ENCODE data around the gene MGRN1. TPM values are rescaled to one million over a fixed set of nuclear protein-coding genes. Genes with fewer than 3 reads are reported as not detected.

The MGRN1 gene
- total and polyA plus RNA-seq, 2 donors (not counting 1 experiment from before 2014, with no cell fraction given) = 22.7 to 89.2 TPM

- Histone ChIP-seq H3K27ac (ENCODE audit: low read length in 2 of 2) (no peak overlapping the region), H3K4me3 (ENCODE audit: control extremely low read depth in 1 of 5, extremely low read depth in 1 of 5, insufficient read depth in 1 of 5, low read depth in 2 of 5, low read length in 4 of 5) (no peak overlapping the region), H3K4me2 (replicated peaks; ENCODE audit: low read depth, low read length, poor library complexity, severe bottlenecking) (no peak overlapping the region), H4K20me1 (ENCODE audit: control insufficient read depth, insufficient read depth, low read length, poor library complexity, severe bottlenecking) (peaks cover 13% of the 10 kb centered on the region), H3K36me3 (replicated peaks in 1 of 2; ENCODE audit: control extremely low read depth in 1 of 2, control insufficient read depth in 1 of 2, extremely low read depth in 1 of 2, insufficient read depth in 2 of 2, low read length in 1 of 2) (no peaks in the 10 kb centered on the region), H3K9me3 (ENCODE audit: control extremely low read depth in 1 of 3, control insufficient read depth in 2 of 3, insufficient read depth in 1 of 3, low read length in 2 of 3) (peaks cover 0 to 9% (median 0%) of the 10 kb centered on the region in 3 donors), H2AFZ (ENCODE audit: insufficient read depth, low read depth, low read length, poor library complexity, severe bottlenecking) (no peak overlapping the region), H3K27me3 (replicated peaks in 1 of 4; ENCODE audit: control extremely low read depth in 1 of 4, control insufficient read depth in 3 of 4, insufficient read depth in 4 of 4, low read length in 3 of 4) (no peaks in the 10 kb centered on the region), H3K4me1 (ENCODE audit: control insufficient read depth in 2 of 2, insufficient read depth in 2 of 2, low read length in 2 of 2) (peaks cover 27 to 33% of the 10 kb centered on the region in 2 donors), H3K9ac (ENCODE audit: low read length) (no peak overlapping the region), H3K79me2 (ENCODE audit: control insufficient read depth, insufficient read depth, low read length) (peaks cover 19% of the 10 kb centered on the region)
- intact Hi-C loops (cut with micrococcal nuclease) = loop anchor here (2.0 to 10.0 kb wide), 5 partner anchors 201 to 1353 kb away; partner anchors contain the start of genes ADCY9, CORO7, EEF2KMT and TRAP1
- ChIA-PET CTCF (interaction anchor here (0.6 to 5.4 kb wide), 3 partner anchors 8 to 130 kb away, joined by 3 to 50 read pairs (median 17); partner anchors contain the start of gene MGRN1), POLR2A (no interaction called here)
- no peak for TF ChIP-seq EZH2 (IDR thresholded peaks at IDR 0.05; ENCODE audit: borderline replicate concordance, insufficient read depth, low read depth, low read length, poor library complexity, severe bottlenecking)
- TF ChIP-seq CTCF (IDR thresholded peaks at IDR 0.05) = no peak
- WGBS (ENCODE audit: insufficient coverage) = 97% methylated on average over 8 of the region's 8 CpGs
- Mint-ChIP-seq H3K27ac (no peak overlapping the region), H3K4me1 (peaks cover 27% of the 10 kb centered on the region), H3K9me3 (ENCODE audit: insufficient read depth) (no peaks in the 10 kb centered on the region), H3K4me3 (no peak overlapping the region), H3K27me3 (no peaks in the 10 kb centered on the region)
- DNase-seq (no peak), ATAC-seq (ENCODE audit: low read depth) (no peak)
Observed at GRCh38 chr16:4617880-4618279, 6.7 kb upstream of the MGRN1 start.

GRCh38 chr16:4618645-4619418 is 5.8 kb upstream of the MGRN1 start:
- Histone ChIP-seq H3K4me3 (ENCODE audit: control extremely low read depth in 1 of 5, extremely low read depth in 1 of 5, insufficient read depth in 1 of 5, low read depth in 2 of 5, low read length in 4 of 5) (no peak overlapping the region), H3K27me3 (replicated peaks in 1 of 4; ENCODE audit: control extremely low read depth in 1 of 4, control insufficient read depth in 3 of 4, insufficient read depth in 4 of 4, low read length in 3 of 4) (no peaks in the 10 kb centered on the region), H2AFZ (ENCODE audit: insufficient read depth, low read depth, low read length, poor library complexity, severe bottlenecking) (no peak overlapping the region), H3K27ac (ENCODE audit: low read length in 2 of 2) (no peak overlapping the region), H3K9me3 (ENCODE audit: control extremely low read depth in 1 of 3, control insufficient read depth in 2 of 3, insufficient read depth in 1 of 3, low read length in 2 of 3) (peaks cover 0 to 9% (median 0%) of the 10 kb centered on the region in 3 donors), H3K79me2 (ENCODE audit: control insufficient read depth, insufficient read depth, low read length) (peaks cover 11% of the 10 kb centered on the region), H3K36me3 (replicated peaks in 1 of 2; ENCODE audit: control extremely low read depth in 1 of 2, control insufficient read depth in 1 of 2, extremely low read depth in 1 of 2, insufficient read depth in 2 of 2, low read length in 1 of 2) (no peaks in the 10 kb centered on the region), H3K9ac (ENCODE audit: low read length) (no peak overlapping the region), H4K20me1 (ENCODE audit: control insufficient read depth, insufficient read depth, low read length, poor library complexity, severe bottlenecking) (peaks cover 3% of the 10 kb centered on the region), H3K4me2 (replicated peaks; ENCODE audit: low read depth, low read length, poor library complexity, severe bottlenecking) (no peak overlapping the region), H3K4me1 (ENCODE audit: control insufficient read depth in 2 of 2, insufficient read depth in 2 of 2, low read length in 2 of 2) (peaks cover 17 to 27% of the 10 kb centered on the region in 2 donors)
- no peak for TF ChIP-seq EZH2 (IDR thresholded peaks at IDR 0.05; ENCODE audit: borderline replicate concordance, insufficient read depth, low read depth, low read length, poor library complexity, severe bottlenecking)
- Mint-ChIP-seq H3K27ac (no peak overlapping the region), H3K9me3 (ENCODE audit: insufficient read depth) (no peaks in the 10 kb centered on the region), H3K4me3 (no peak overlapping the region), H3K4me1 (peaks cover 22% of the 10 kb centered on the region), H3K27me3 (no peaks in the 10 kb centered on the region)
- intact Hi-C loops (cut with micrococcal nuclease) = loop anchor here (5.0 to 10.0 kb wide), 4 partner anchors 478 to 1354 kb away; partner anchors contain the start of genes ADCY9, EEF2KMT and TRAP1
- DNase-seq (no peak), ATAC-seq (ENCODE audit: low read depth) (no peak)
- WGBS (ENCODE audit: insufficient coverage) = 93% methylated on average over 6 of the region's 8 CpGs
- ChIA-PET POLR2A (no interaction called here), CTCF (no interaction called here)

All from B cell (primary cell).